H1 (cell line): ENCODE measurements around the gene ARHGAP4. TPM values are rescaled to one million over a fixed set of nuclear protein-coding genes. Genes with fewer than 3 reads are reported as not detected.

Source experiments
- CTCF ChIA-PET: fragments of 300-600 bp; sonication (Branson Sonifier 250); formaldehyde crosslinking; loops from one replicate; lab custom pipeline; 2021; ENCODE audit not compliant: partially characterized antibody; lab: Charles Lee
- POLR2A ChIA-PET: fragments of 300-600 bp; sonication (Branson Sonifier 250); formaldehyde crosslinking; loops from one replicate; lab custom pipeline; 2021; ENCODE audit warnings: inconsistent platforms; ENCODE audit not compliant: partially characterized antibody; lab: Charles Lee
- DNase-seq, 2 experiments: peaks; one replicate each; pipeline versions ENCODE4 v3.0.0 to v3.0.0-alpha.2; 2010 to 2022; ENCODE audit warnings: low spot score in 2 of 2, low read depth in 1 of 2, mixed read lengths in 1 of 2
- FAIRE-seq: peaks from 2 replicates; lab custom pipeline; 2011; peaks lifted over from hg19 to GRCh38; lab: Jason Lieb, UNC
- H2AFZ ChIP-seq: 2 replicates; pipeline ENCODE4 v1.8.1; 2012; ENCODE audit warnings: low read length, inconsistent platforms
- H2AK5ac ChIP-seq: 2 replicates; pipeline ENCODE4 v1.6.1; 2013; ENCODE audit warnings: low read depth, low read length
- H2BK120ac ChIP-seq: replicated peaks from 2 replicates; pipeline ENCODE3; 2013; ENCODE audit warnings: low read depth, low read length, inconsistent platforms
- H2BK12ac ChIP-seq: 2 replicates; pipeline ENCODE4 v1.6.1; 2013; ENCODE audit warnings: low read depth, low read length
- H2BK15ac ChIP-seq: 2 replicates; pipeline ENCODE4 v1.6.1; 2013; ENCODE audit warnings: low read length
- H2BK20ac ChIP-seq: 2 replicates; pipeline ENCODE4 v1.6.1; 2013; ENCODE audit warnings: low read length
- H2BK5ac ChIP-seq: 2 replicates; pipeline ENCODE4 v1.6.1; 2013; ENCODE audit warnings: low read depth, low read length
- H3K14ac ChIP-seq: 2 replicates; pipeline ENCODE4 v1.6.1; 2013; ENCODE audit warnings: inconsistent platforms; ENCODE audit not compliant: insufficient read length
- H3K18ac ChIP-seq: 2 replicates; pipeline ENCODE4 v1.6.1; 2013; ENCODE audit warnings: low read length; ENCODE audit errors: extremely low read depth
- H3K23ac ChIP-seq: 2 replicates; pipeline ENCODE4 v1.6.1; 2013; ENCODE audit warnings: inconsistent platforms; ENCODE audit not compliant: insufficient read length
- H3K23me2 ChIP-seq: 2 replicates; pipeline ENCODE4 v1.6.1; 2013; ENCODE audit warnings: low read depth, low read length
- H3K27ac ChIP-seq: 2 replicates; pipeline ENCODE4 v1.6.1; 2011; ENCODE audit warnings: low read depth, low read length, inconsistent platforms
- H3K27me3 ChIP-seq, 4 experiments: replicated peaks in 1 of 4; 1 replicate in 1 of 4; 2 replicates in 3 of 4; pipeline versions ENCODE4 v1.6.1 to v1.8.1; 2011 to 2013; ENCODE audit warnings: low read length in 3 of 4, mild to moderate bottlenecking in 3 of 4, inconsistent platforms in 2 of 4, mixed read lengths in 2 of 4, moderate library complexity in 1 of 4; ENCODE audit not compliant: control insufficient read depth in 3 of 4, insufficient read depth in 3 of 4; ENCODE audit errors: extremely low read depth in 1 of 4
- H3K36me3 ChIP-seq, 4 experiments: 2 replicates each; pipeline versions ENCODE4 v1.6.1 to v1.8.1; 2011 to 2013; ENCODE audit warnings: mild to moderate bottlenecking in 4 of 4, low read length in 3 of 4, moderate library complexity in 2 of 4, control low read depth in 1 of 4, inconsistent platforms in 1 of 4; ENCODE audit not compliant: insufficient read depth in 4 of 4, control insufficient read depth in 2 of 4
- H3K4ac ChIP-seq: replicated peaks from 2 replicates; pipeline ENCODE3; 2013; ENCODE audit warnings: low read length, low read depth, mixed read lengths, inconsistent platforms; ENCODE audit not compliant: insufficient read length
- H3K4me1 ChIP-seq, 4 experiments: replicated peaks in 1 of 4; 1 replicate in 1 of 4; 2 replicates in 3 of 4; pipeline versions ENCODE4 v1.6.1 to v1.8.1; 2011 to 2013; ENCODE audit warnings: low read length in 3 of 4, inconsistent platforms in 2 of 4, mixed read lengths in 1 of 4; ENCODE audit not compliant: insufficient read depth in 4 of 4, control insufficient read depth in 3 of 4
- H3K4me2 ChIP-seq, 2 experiments: 2 replicates each; pipeline versions ENCODE4 v1.6.1 to v1.8.1; 2011 to 2013; ENCODE audit warnings: low read depth in 2 of 2, low read length in 2 of 2, control low read depth in 1 of 2, inconsistent platforms in 1 of 2, mild to moderate bottlenecking in 1 of 2; ENCODE audit not compliant: insufficient read depth in 1 of 2
- H3K4me3 ChIP-seq, 4 experiments: fragments of 200-600, 300-600 bp in 1 of 4; sonication (generic), shearing (Covaris generic), sonication (Bioruptor Twin) in 1 of 4; 2 replicates each; pipeline versions ENCODE4 v1.5.1 to v1.8.1; 2011 to 2016; ENCODE audit warnings: low read length in 4 of 4, low read depth in 3 of 4, control low read depth in 2 of 4, inconsistent platforms in 2 of 4, mild to moderate bottlenecking in 2 of 4, mixed read lengths in 1 of 4, moderate library complexity in 1 of 4; ENCODE audit not compliant: insufficient read depth in 2 of 4; ENCODE audit errors: extremely low read depth in 1 of 4
- H3K56ac ChIP-seq: replicated peaks from 2 replicates; pipeline ENCODE3; 2013; ENCODE audit warnings: low read depth, mild to moderate bottlenecking, mixed read lengths, low read length, inconsistent platforms; ENCODE audit not compliant: insufficient read length
- H3K79me1 ChIP-seq: 2 replicates; pipeline ENCODE4 v1.6.1; 2013; ENCODE audit warnings: low read depth, low read length, control low read depth
- H3K79me2 ChIP-seq, 2 experiments: 2 replicates each; pipeline versions ENCODE4 v1.6.1 to v1.8.1; 2012 to 2013; ENCODE audit warnings: low read length in 2 of 2, mild to moderate bottlenecking in 2 of 2, inconsistent platforms in 1 of 2; ENCODE audit not compliant: insufficient read depth in 2 of 2, control insufficient read depth in 1 of 2
- H3K9ac ChIP-seq, 4 experiments: replicated peaks in 1 of 4; 1 replicate in 1 of 4; 2 replicates in 3 of 4; pipeline versions ENCODE4 v1.6.1 to v1.8.1; 2011 to 2013; ENCODE audit warnings: low read depth in 3 of 4, low read length in 3 of 4, control low read depth in 2 of 4, mild to moderate bottlenecking in 2 of 4, moderate library complexity in 2 of 4, inconsistent platforms in 1 of 4; ENCODE audit errors: extremely low read depth in 1 of 4
- H3K9me3 ChIP-seq, 2 experiments: 2 replicates each; pipeline versions ENCODE4 v1.6.1 to v1.8.1; 2012 to 2013; ENCODE audit warnings: mild to moderate bottlenecking in 2 of 2, moderate library complexity in 2 of 2, control low read depth in 1 of 2, inconsistent platforms in 1 of 2, low read depth in 1 of 2, low read length in 1 of 2, mixed read lengths in 1 of 2; ENCODE audit not compliant: insufficient read depth in 2 of 2
- H4K20me1 ChIP-seq, 2 experiments: replicated peaks in 1 of 2; 2 replicates each; pipeline versions ENCODE3 to v1.8.1; 2011 to 2013; ENCODE audit warnings: inconsistent platforms in 2 of 2, low read length in 2 of 2, mild to moderate bottlenecking in 1 of 2; ENCODE audit not compliant: insufficient read depth in 2 of 2, control insufficient read depth in 1 of 2
- H4K5ac ChIP-seq: 2 replicates; pipeline ENCODE4 v1.6.1; 2013; ENCODE audit warnings: low read length, low read depth, mixed read lengths, inconsistent platforms; ENCODE audit not compliant: insufficient read length
- H4K8ac ChIP-seq: 2 replicates; pipeline ENCODE4 v1.8.0; 2013; ENCODE audit warnings: mild to moderate bottlenecking, moderate library complexity, low read length, inconsistent platforms; ENCODE audit not compliant: insufficient read depth; ENCODE audit errors: extremely low read depth
- H4K91ac ChIP-seq: replicated peaks from 2 replicates; pipeline ENCODE3; 2013; ENCODE audit warnings: low read length, mixed read lengths, inconsistent platforms; ENCODE audit not compliant: insufficient read length
- CEBPB ChIP-seq: IDR thresholded peaks from 2 replicates; pipeline ENCODE4 v1.6.1; 2012; ENCODE audit warnings: low read depth, low read length
- POU5F1 ChIP-seq: IDR thresholded peaks from 2 replicates; pipeline ENCODE4 v1.6.1; 2011; ENCODE audit warnings: low read depth, mild to moderate bottlenecking, low read length, moderate library complexity
- RXRA ChIP-seq: IDR thresholded peaks from 2 replicates; pipeline ENCODE4 v1.6.1; 2011; ENCODE audit warnings: low read depth, mild to moderate bottlenecking, low read length, moderate library complexity; ENCODE audit not compliant: insufficient read depth
- TAF7 ChIP-seq: optimal IDR thresholded peaks from 2 replicates; pipeline ENCODE3; 2011; ENCODE audit warnings: low read depth, mild to moderate bottlenecking, inconsistent platforms, low read length, moderate library complexity, borderline replicate concordance
- ZNF274 ChIP-seq: IDR thresholded peaks from 2 replicates; pipeline ENCODE4 v1.7.0; 2012; ENCODE audit warnings: low read length, borderline replicate concordance; ENCODE audit errors: extremely low read depth
- WGBS, 2 experiments: shearing (Covaris generic) in 1 of 2; methylation state at CpG; one replicate each; pipeline versions ENCODE4 v1.1.6 to v1.1.7; 2013 to 2015; ENCODE audit warnings: low lambda C conversion rate in 2 of 2, mixed read lengths in 2 of 2, inconsistent platforms in 1 of 2, low coverage in 1 of 2, missing lambda C conversion rate in 1 of 2; ENCODE audit not compliant: insufficient replicate concordance in 2 of 2, insufficient coverage in 1 of 2, insufficient read length in 1 of 2; ENCODE audit errors: extremely low coverage in 1 of 2, missing lambda C conversion rate in 1 of 2; 5-methylcytosine and 5-hydroxymethylcytosine counted together
- polyA plus RNA-seq, 7 experiments: library from polyadenylated mRNA; depleted of rRNA in 3 of 7; stranded (reverse) in 5 of 7; unstranded in 2 of 7; fragments of >200 nt in 5 of 7; fragments of 200-250 nt in 2 of 7; gene quantifications; 1 replicate in 5 of 7; 2 replicates in 1 of 7; 4 replicates in 1 of 7; pipeline versions ENCODE4 v1.2.1 to v1.2.3, GENCODE V29; 2011 to 2013; ENCODE audit warnings: missing spikeins in 2 of 7, mixed read lengths in 2 of 7
- total RNA-seq: library from RNA; stranded (reverse); fragmentation: NEBNext Ultra II Directional; extraction: Animal tissue kit (Norgen Biotek cat#: 25700); gene quantifications from 2 replicates; pipeline ENCODE4 v1.2.1, GENCODE V29; 2021

The ARHGAP4 gene
- total and polyA plus RNA-seq, 2 of the 8 experiments (the other 6 are each of a cell fraction or from before 2014, with no cell fraction given): 23.9 to 26.0 TPM

DNA sequence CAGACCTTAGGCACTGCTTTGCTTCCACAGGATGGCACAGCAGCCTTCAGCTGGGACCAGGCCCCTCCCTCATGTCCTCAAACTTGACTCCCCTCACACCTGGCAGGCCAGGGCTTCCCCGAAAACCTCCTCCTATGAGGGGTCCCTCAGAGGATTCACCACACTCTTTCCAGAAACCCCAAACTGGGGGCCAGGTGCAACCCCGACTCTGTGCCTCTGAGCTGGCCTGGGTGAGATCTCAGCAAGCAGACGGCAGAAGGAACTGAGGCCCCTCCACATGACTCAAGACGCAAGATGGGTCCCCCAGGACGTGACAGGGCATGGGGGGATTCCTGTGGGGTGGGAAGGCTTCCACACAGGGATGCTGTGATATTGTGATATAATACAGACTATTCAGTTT, 39.3 kb upstream of the ARHGAP4 start:
- Histone ChIP-seq H2AK5ac (no peak overlapping the region), H2BK5ac (no peak overlapping the region), H3K27me3 (no peaks in the 10 kb centered on the region), H4K91ac (no peak overlapping the region), H3K79me1 (no peaks in the 10 kb centered on the region; the same call in 1 of the 2 replicates), H2BK120ac (no peak overlapping the region), H3K4ac (no peak overlapping the region), H2BK20ac (no peak overlapping the region), H3K56ac (no peak overlapping the region), H3K27ac (no peak overlapping the region), H3K36me3 (peaks cover 4 to 33% (median 20%) of the 10 kb centered on the region in 4 experiments), H3K18ac (no peak overlapping the region), H3K9ac (no peak overlapping the region), H2BK15ac (no peak overlapping the region), H3K79me2 (peaks cover 44 to 80% of the 10 kb centered on the region in 2 experiments), H4K5ac (no peak overlapping the region), H3K4me3 (no peak overlapping the region), H3K4me1 (peaks cover 4 to 21% (median 13%) of the 10 kb centered on the region in 4 experiments), H4K8ac (no peak overlapping the region), H3K14ac (no peak overlapping the region), H3K23ac (no peak overlapping the region), H3K23me2 (peaks cover 4% of the 10 kb centered on the region; the same call in 1 of the 2 replicates), H4K20me1 (peaks cover 18 to 36% of the 10 kb centered on the region in 2 experiments), H2AFZ (no peak overlapping the region), H3K9me3 (no peaks in the 10 kb centered on the region), H3K4me2 (no peak overlapping the region), H2BK12ac (no peak overlapping the region)
- no peak for TF ChIP-seq TAF7
- no peak for TF ChIP-seq CEBPB
- no peak for TF ChIP-seq RXRA
- no peak for TF ChIP-seq ZNF274
- TF ChIP-seq POU5F1: no peak
- ChIA-PET POLR2A (interaction anchor here (0.7 to 2.4 kb wide), 3 partner anchors 31 to 62 kb away, joined by 3 to 11 read pairs (median 3); partner anchors contain the start of gene NAA10), CTCF (interaction anchor here (0.8 to 11.2 kb wide), 2 partner anchors 17 to 26 kb away, joined by 3 to 102 read pairs; partner anchors contain the start of gene RENBP)
- FAIRE-seq (no peak), DNase-seq (no peak)
- 96% methylated on average over 5 of the region's 5 CpGs; no CpG with 5 or more reads in 1 of the 2 experiments for WGBS, 2 experiments
